NCI-H128 (cell line): ENCODE data around the gene LTA4H.
"Not testable (repeated sequence)": the region's sequence is repeated elsewhere in the genome, so short reads cannot be mapped to it uniquely, and the experiment has no call there.

Experiments used
- DNase-seq: peaks from one replicate; lab custom pipeline; 2025; ENCODE audit not compliant: unreplicated experiment; lab: John Stamatoyannopoulos, UW

LTA4H gene

GRCh38 chr12:96035283-96036236 lies at the start of gene LTA4H:
Gene LTA4H, minus strand, starts transcription at chr12:96035587. Its CDS starts 68 bp downstream, at chr12:96035519.
- DNase-seq: peak; percentile 96

- no peak for DNase-seq
These were observed 49.2 kb upstream of the LTA4H start for GRCh38 chr12:96084624-96085023.

- no peak for DNase-seq
These were observed 47.8 kb upstream of the LTA4H start for GRCh38 chr12:96083020-96083719.

- no peak for DNase-seq
These were observed 46.2 kb upstream of the LTA4H start for GRCh38 chr12:96081596-96081995.

- no peak for DNase-seq
These were observed 43.1 kb upstream of the LTA4H start for GRCh38 chr12:96078231-96079135.

- DNase-seq: no peak
These were observed 41.7 kb upstream of the LTA4H start for GRCh38 chr12:96077081-96077480.

- DNase-seq: no peak
These were observed 40.2 kb upstream of the LTA4H start for GRCh38 chr12:96075560-96075959.

GRCh38 chr12:96073346-96074330 lies 38.3 kb upstream of the LTA4H start:
- DNase-seq: no peak

GRCh38 chr12:96070670-96071279 lies 35.4 kb upstream of the LTA4H start:
- no peak for DNase-seq

- DNase-seq: no peak
These were observed 34.3 kb upstream of the LTA4H start for GRCh38 chr12:96069511-96070231.

- no peak for DNase-seq
These were observed 33.2 kb upstream of the LTA4H start for GRCh38 chr12:96068636-96069035.

- no peak for DNase-seq
These were observed 32.7 kb upstream of the LTA4H start for GRCh38 chr12:96068111-96068510.

GRCh38 chr12:96065776-96066175 lies 30.4 kb upstream of the LTA4H start:
- DNase-seq: not testable (repeated sequence)

GRCh38 chr12:96064966-96065365 lies 29.6 kb upstream of the LTA4H start:
- DNase-seq: no peak

GRCh38 chr12:96064271-96064670 lies 28.9 kb upstream of the LTA4H start:
- no peak for DNase-seq

- DNase-seq: no peak
These were observed 27.7 kb upstream of the LTA4H start for GRCh38 chr12:96063046-96063445.

GRCh38 chr12:96061864-96062453 lies 26.6 kb upstream of the LTA4H start:
- DNase-seq: peak; percentile 30

- no peak for DNase-seq
These were observed 25.9 kb upstream of the LTA4H start for GRCh38 chr12:96061323-96061722.
